M059J (cell line): Measurements from ENCODE around the gene DYSF. TPM values are rescaled to one million over a fixed set of nuclear protein-coding genes. Genes with fewer than 3 reads are reported as not detected.

Source experiments
- DNase-seq: peaks from one replicate; pipeline ENCODE4 v3.0.0-alpha.2; 2012; ENCODE audit warnings: low read depth
- total RNA-seq: library from RNA; depleted of rRNA; stranded (reverse); fragments of >200 nt; shearing (Covaris generic); gene quantifications from 2 replicates; pipeline ENCODE4 v1.2.3, GENCODE V29; 2014; rRNA removed

DYSF gene
- total RNA-seq, 1 experiment from 2014 or later: 0.81 TPM

DNA sequence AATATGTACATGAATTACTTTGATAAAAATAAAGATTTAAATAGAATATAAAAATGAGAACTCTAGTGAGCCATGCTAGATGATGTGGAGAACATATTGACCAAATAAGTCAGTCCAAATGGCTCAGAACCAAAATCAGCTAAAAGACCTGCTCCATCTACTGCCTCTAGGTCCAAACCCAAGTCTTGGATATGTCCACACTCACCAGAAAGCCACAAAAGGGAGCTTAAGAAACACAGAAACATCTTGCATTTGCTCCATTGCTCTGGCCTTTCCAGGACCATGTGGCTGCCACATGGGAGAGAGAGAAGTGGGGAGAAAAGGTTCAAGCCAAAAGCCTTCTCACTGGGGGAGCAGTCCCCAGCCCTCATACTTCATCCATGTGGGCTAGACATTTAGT is 272.5 kb downstream of the DYSF start:
- DNase-seq: no peak

GRCh38 chr2:71727562-71727961 is 274.2 kb downstream of the DYSF start:
- no peak for DNase-seq

GRCh38 chr2:71728036-71728435 is 274.7 kb downstream of the DYSF start:
- DNase-seq: no peak

GRCh38 chr2:71730785-71731383 is 277.5 kb downstream of the DYSF start:
- DNase-seq: no peak

DNA sequence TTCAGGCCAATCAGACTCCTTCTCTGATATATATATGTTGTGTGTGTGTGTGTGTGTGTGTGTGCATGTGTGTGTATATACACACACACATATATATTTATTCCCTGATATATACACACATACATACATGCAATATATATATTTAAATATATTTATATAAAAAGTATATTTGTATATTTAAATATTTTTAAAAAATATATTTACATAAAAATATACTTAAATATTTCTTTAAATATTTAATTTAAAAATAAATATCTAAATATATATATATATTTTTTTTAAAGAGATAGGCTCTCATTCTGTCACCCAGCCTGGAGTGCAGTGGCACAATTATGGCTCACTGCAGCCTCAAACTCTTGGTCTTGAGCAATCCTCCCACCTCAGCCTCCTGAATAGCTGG is 281.3 kb downstream of the DYSF start:
- DNase-seq: no peak

GRCh38 chr2:71735676-71736075 is 282.3 kb downstream of the DYSF start:
- no peak for DNase-seq

Other genes with a start within 250 kb of the DYSF start
- gene PAIP2B, start 226.5 kb upstream of the DYSF start, total RNA-seq: 0.52 and 0.81 TPM in 2 replicates
- 43.5 and 44.7 TPM in 2 replicates for gene ZNF638, start 121.8 kb upstream of the DYSF start, total RNA-seq